MM.1S (cell line): ENCODE results near the gene BEST4.
"Not testable (repeated sequence)": the region's sequence is repeated elsewhere in the genome, so short reads cannot be mapped to it uniquely, and the experiment has no call there.

Experiments used
- DNase-seq: peaks from one replicate; pipeline ENCODE4 v3.0.0-alpha.2; 2015
- H2AFZ ChIP-seq: fragments of 300-600 bp; sonication (generic); 2 replicates; pipeline ENCODE4 v1.6.0; 2016; ENCODE audit warnings: antibody characterized with exemption, low read length
- H3F3A ChIP-seq: fragments of 300-600 bp; sonication (generic); 2 replicates; pipeline ENCODE4 v1.6.1; 2016; ENCODE audit warnings: mild to moderate bottlenecking, antibody characterized with exemption, low read length, moderate library complexity, mixed read lengths; ENCODE audit not compliant: insufficient read depth
- H3K27ac ChIP-seq: fragments of 300-600 bp; sonication (generic); 2 replicates; pipeline ENCODE4 v1.5.1; 2016; ENCODE audit warnings: mild to moderate bottlenecking, low read length
- H3K27me3 ChIP-seq: fragments of 300-600 bp; sonication (generic); replicated peaks from 2 replicates; pipeline ENCODE4 v1.6.0; 2016; ENCODE audit warnings: low read length; ENCODE audit not compliant: insufficient read depth
- H3K36me3 ChIP-seq: fragments of 300-600 bp; sonication (generic); replicated peaks from 2 replicates; pipeline ENCODE4 v1.6.1; 2016; ENCODE audit warnings: mild to moderate bottlenecking, low read length, mixed read lengths; ENCODE audit not compliant: insufficient read depth
- H3K4me1 ChIP-seq: fragments of 300-600 bp; sonication (generic); 2 replicates; pipeline ENCODE4 v1.6.1; 2016; ENCODE audit warnings: low read length, mixed read lengths
- H3K4me2 ChIP-seq: fragments of 300-600 bp; sonication (generic); 2 replicates; pipeline ENCODE4 v1.6.0; 2016; ENCODE audit warnings: low read depth, low read length
- H3K4me3 ChIP-seq: fragments of 300-600 bp; sonication (generic); 2 replicates; pipeline ENCODE4 v1.5.1; 2016; ENCODE audit warnings: low read length, mixed read lengths
- H3K79me2 ChIP-seq: fragments of 300-600 bp; sonication (generic); 2 replicates; pipeline ENCODE4 v1.6.1; 2016; ENCODE audit warnings: mixed run types, low read length, mixed read lengths
- H3K9ac ChIP-seq: fragments of 300-600 bp; sonication (generic); 2 replicates; pipeline ENCODE4 v1.6.1; 2016; ENCODE audit warnings: low read length, mixed read lengths
- H3K9me2 ChIP-seq: fragments of 300-600 bp; sonication (generic); replicated peaks from 2 replicates; pipeline ENCODE4 v1.6.1; 2016; ENCODE audit warnings: mild to moderate bottlenecking, low read length, mixed read lengths; ENCODE audit not compliant: insufficient read depth
- H3K9me3 ChIP-seq: fragments of 300-600 bp; sonication (generic); replicated peaks from 2 replicates; pipeline ENCODE4 v1.6.1; 2016; ENCODE audit warnings: mild to moderate bottlenecking, low read length, mixed read lengths; ENCODE audit not compliant: insufficient read depth
- H4K20me1 ChIP-seq: fragments of 300-600 bp; sonication (generic); 2 replicates; pipeline ENCODE4 v1.6.1; 2016; ENCODE audit warnings: mild to moderate bottlenecking, low read length, moderate library complexity, mixed read lengths; ENCODE audit not compliant: insufficient read depth
- CTCF ChIP-seq: fragments of 300-600 bp; sonication (generic); IDR thresholded peaks from 2 replicates; pipeline ENCODE4 v1.5.1; 2016; ENCODE audit warnings: antibody characterized with exemption, low read length, mixed read lengths
- EZH2 ChIP-seq: fragments of 300-600 bp; sonication (generic); optimal IDR thresholded peaks from 2 replicates; pipeline ENCODE3; 2017; ENCODE audit warnings: low read depth, mild to moderate bottlenecking, antibody characterized with exemption, low read length, mixed read lengths
- EZH2phosphoT487 ChIP-seq: fragments of 300-600 bp; sonication (generic); IDR thresholded peaks from 2 replicates; pipeline ENCODE4 v1.6.1; 2018; ENCODE audit warnings: antibody characterized with exemption, low read length

Gene BEST4

GRCh38 chr1:44819608-44820327 lies 31.8 kb upstream of the BEST4 start:
- peak overlapping the region; percentile 78 for H3K27ac ChIP-seq

GRCh38 chr1:44819196-44819607 lies 31.2 kb upstream of the BEST4 start:
- TF ChIP-seq EZH2phosphoT487 (no peak), CTCF (peak; percentile 25)
- H3K9me2 ChIP-seq = no peaks in the 10 kb centered on the region
- peak overlapping the region; percentile 93 for H2AFZ ChIP-seq
- peak overlapping the region; percentile 78 for H3K27ac ChIP-seq
- peaks cover 11% of the 10 kb centered on the region for H3F3A ChIP-seq
- peak overlapping the region; percentile 98 for H3K4me2 ChIP-seq
- H4K20me1 ChIP-seq = no peaks in the 10 kb centered on the region
- H3K9ac ChIP-seq = peak overlapping the region; percentile 86; the same call in 1 of the 2 replicates
- no peaks in the 10 kb centered on the region for H3K9me3 ChIP-seq
- peaks cover 9% of the 10 kb centered on the region; the same call in 1 of the 2 replicates for H3K27me3 ChIP-seq
- H3K4me1 ChIP-seq = no peaks in the 10 kb centered on the region
- no peaks in the 10 kb centered on the region for H3K36me3 ChIP-seq
- H3K79me2 ChIP-seq = no peaks in the 10 kb centered on the region
- peak overlapping the region; percentile 74 for H3K4me3 ChIP-seq
- no peak for DNase-seq

More at GRCh38 chr1:44819608-44820327, 31.8 kb upstream of the BEST4 start:
- peak overlapping the region; percentile 92 for H2AFZ ChIP-seq
- no peaks in the 10 kb centered on the region for H3K9me2 ChIP-seq
- peak overlapping the region; percentile 98 for H3K4me2 ChIP-seq
- H3K36me3 ChIP-seq = no peaks in the 10 kb centered on the region
- no peaks in the 10 kb centered on the region for H4K20me1 ChIP-seq
- no peaks in the 10 kb centered on the region for H3K9me3 ChIP-seq
- DNase-seq = peak; percentile 89
- no peak for TF ChIP-seq EZH2
- H3K79me2 ChIP-seq = no peaks in the 10 kb centered on the region
- peaks cover 8% of the 10 kb centered on the region; the same call in 1 of the 2 replicates for H3K27me3 ChIP-seq
- no peaks in the 10 kb centered on the region for H3K4me1 ChIP-seq
- peak overlapping the region; percentile 86 for H3K9ac ChIP-seq
- peaks cover 11% of the 10 kb centered on the region for H3F3A ChIP-seq
- peak overlapping the region; percentile 74 for H3K4me3 ChIP-seq

- no peak overlapping the region for H3K4me3 ChIP-seq
- H3K27ac ChIP-seq = no peak overlapping the region
- H3K79me2 ChIP-seq = no peaks in the 10 kb centered on the region
- no peaks in the 10 kb centered on the region for H3K4me1 ChIP-seq
- no peaks in the 10 kb centered on the region for H3K36me3 ChIP-seq
- no peak for DNase-seq
- H3K9me2 ChIP-seq = no peaks in the 10 kb centered on the region
- H2AFZ ChIP-seq = no peak overlapping the region
- H3K4me2 ChIP-seq = no peak overlapping the region
- H3F3A ChIP-seq = peaks cover 11% of the 10 kb centered on the region
- no peak for TF ChIP-seq EZH2
- no peak for TF ChIP-seq EZH2phosphoT487
- no peak for TF ChIP-seq CTCF
- H3K27me3 ChIP-seq = peaks cover 9% of the 10 kb centered on the region; the same call in 1 of the 2 replicates
- no peaks in the 10 kb centered on the region for H4K20me1 ChIP-seq
- H3K9me3 ChIP-seq = no peaks in the 10 kb centered on the region
- no peak overlapping the region for H3K9ac ChIP-seq
These were observed 30.0 kb upstream of the BEST4 start for GRCh38 chr1:44817771-44818495.

- peaks cover 11% of the 10 kb centered on the region for H3F3A ChIP-seq
- H3K4me3 ChIP-seq = no peak overlapping the region
- no peak overlapping the region for H3K9ac ChIP-seq
- no peak overlapping the region for H2AFZ ChIP-seq
- TF ChIP-seq CTCF (no peak), EZH2 (no peak), EZH2phosphoT487 (no peak)
- no peak overlapping the region for H3K27ac ChIP-seq
- H3K79me2 ChIP-seq = no peaks in the 10 kb centered on the region
- no peak overlapping the region for H3K4me2 ChIP-seq
- no peaks in the 10 kb centered on the region for H3K9me3 ChIP-seq
- H4K20me1 ChIP-seq = no peaks in the 10 kb centered on the region
- H3K27me3 ChIP-seq = peaks cover 9% of the 10 kb centered on the region; the same call in 1 of the 2 replicates
- no peaks in the 10 kb centered on the region for H3K36me3 ChIP-seq
- H3K9me2 ChIP-seq = no peaks in the 10 kb centered on the region
- no peaks in the 10 kb centered on the region for H3K4me1 ChIP-seq
- no peak for DNase-seq
These were observed 29.3 kb upstream of the BEST4 start for GRCh38 chr1:44817307-44817706.

GRCh38 chr1:44815926-44816325 lies 28.0 kb upstream of the BEST4 start:
- H3F3A ChIP-seq = peaks cover 16% of the 10 kb centered on the region
- H3K79me2 ChIP-seq, H3K9me3 ChIP-seq, H3K36me3 ChIP-seq, H3K4me1 ChIP-seq, H2AFZ ChIP-seq, H4K20me1 ChIP-seq, H3K27me3 ChIP-seq, H3K9me2 ChIP-seq, H3K4me3 ChIP-seq, H3K9ac ChIP-seq, DNase-seq, H3K27ac ChIP-seq, H3K4me2 ChIP-seq: not testable (repeated sequence)
